ENCODE data around the gene CAND2.
A peak's percentile ranks its signal among the peaks of the same experiment; 100 is the strongest.

Gene CAND2

DNA sequence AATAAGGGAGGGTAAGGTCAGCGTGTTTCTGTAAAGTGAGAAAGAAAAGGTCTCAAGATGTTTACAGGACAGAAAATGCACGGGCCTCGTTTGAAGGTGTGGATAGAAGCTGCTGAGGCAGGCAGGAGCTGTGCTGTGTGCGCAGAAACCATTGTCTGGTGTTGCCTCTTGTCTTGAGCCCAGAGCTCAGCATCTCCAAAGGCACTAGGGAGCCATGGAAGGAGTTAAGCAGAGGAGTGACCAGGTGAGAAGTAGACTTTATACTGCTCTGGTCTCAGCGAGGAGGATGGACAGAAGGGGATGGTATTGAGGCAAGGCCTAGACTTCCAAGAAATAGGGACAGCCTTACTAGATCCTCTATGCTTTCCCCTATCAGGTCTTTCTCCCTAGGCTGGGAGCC is 13.0 kb downstream of the CAND2 start:
- H3K4me3 Mint-ChIP-seq, result peak overlapping the region; percentile 72
- H3K27me3 Mint-ChIP-seq, result no peaks in the 10 kb centered on the region
- no peaks in the 10 kb centered on the region for H3K9me3 Mint-ChIP-seq
- peaks cover 12% of the 10 kb centered on the region for H3K4me1 Mint-ChIP-seq
- no peaks in the 10 kb centered on the region for H3K36me3 Mint-ChIP-seq
- peak overlapping the region; percentile 68 for H3K27ac Mint-ChIP-seq

DNA sequence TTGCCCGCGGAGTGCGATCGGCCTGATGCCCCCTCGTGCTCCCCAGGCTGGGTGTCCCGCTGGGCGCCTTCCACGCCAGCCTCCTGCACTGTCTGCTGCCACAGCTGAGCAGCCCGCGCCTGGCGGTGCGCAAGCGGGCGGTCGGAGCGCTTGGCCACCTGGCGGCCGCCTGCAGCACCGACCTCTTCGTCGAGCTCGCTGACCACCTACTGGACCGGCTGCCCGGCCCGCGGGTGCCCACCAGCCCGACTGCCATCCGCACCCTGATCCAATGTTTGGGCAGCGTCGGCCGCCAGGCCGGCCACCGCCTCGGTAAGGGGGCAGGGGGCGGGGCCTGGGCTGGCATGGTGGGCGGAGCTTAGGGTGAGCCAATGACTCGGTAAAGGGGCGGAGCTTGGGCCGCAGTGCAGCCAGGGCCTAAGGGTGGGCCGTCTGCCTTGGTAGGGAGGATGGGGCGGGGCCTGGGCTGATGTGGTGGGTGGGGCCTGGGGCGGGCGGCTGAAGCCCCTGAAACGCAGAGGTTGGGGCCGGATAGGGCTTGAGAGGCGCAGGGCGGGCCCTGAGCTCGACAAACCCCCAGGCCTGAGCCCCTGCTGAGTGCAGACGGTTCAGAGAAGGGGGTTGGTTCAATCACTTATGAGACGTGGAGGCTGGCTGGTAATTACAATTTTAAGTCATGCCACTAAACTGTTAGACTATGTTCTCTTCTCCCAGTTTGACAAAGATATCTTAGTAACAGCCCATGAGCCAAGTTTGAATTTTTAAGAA is 13.7 kb downstream of the CAND2 start:
- Mint-ChIP-seq H3K27me3 (no peaks in the 10 kb centered on the region), H3K4me3 (peak overlapping the region; percentile 75), H3K27ac (no peak overlapping the region), H3K36me3 (peaks cover 1% of the 10 kb centered on the region), H3K4me1 (peaks cover 12% of the 10 kb centered on the region), H3K9me3 (no peaks in the 10 kb centered on the region)

GRCh38 chr3:12810961-12811360 is 14.5 kb downstream of the CAND2 start:
- no peaks in the 10 kb centered on the region for H3K27me3 Mint-ChIP-seq
- H3K9me3 Mint-ChIP-seq, result no peaks in the 10 kb centered on the region
- peak overlapping the region; percentile 21 for H3K27ac Mint-ChIP-seq
- peak overlapping the region; percentile 75 for H3K4me3 Mint-ChIP-seq
- peaks cover 1% of the 10 kb centered on the region for H3K36me3 Mint-ChIP-seq
- peaks cover 12% of the 10 kb centered on the region for H3K4me1 Mint-ChIP-seq

DNA sequence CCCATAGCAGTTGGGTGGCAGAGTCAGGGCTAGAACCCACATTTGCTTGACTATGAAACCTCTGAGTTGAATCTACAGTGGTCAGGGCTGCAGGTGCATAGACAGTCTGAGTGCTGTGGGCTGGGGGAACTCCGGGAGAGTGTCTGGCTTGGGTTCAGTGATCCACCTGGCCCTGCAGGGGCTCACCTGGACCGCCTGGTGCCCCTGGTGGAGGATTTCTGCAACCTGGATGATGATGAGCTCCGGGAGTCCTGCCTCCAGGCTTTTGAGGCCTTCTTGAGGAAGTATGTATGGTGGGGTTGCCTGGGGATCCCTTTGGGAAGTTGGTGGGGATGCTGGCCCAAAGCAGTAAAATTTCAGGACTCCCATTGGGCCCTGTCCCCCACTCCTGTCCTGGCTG is 16.3 kb downstream of the CAND2 start:
- Mint-ChIP-seq H3K9me3 (no peaks in the 10 kb centered on the region), H3K27ac (no peak overlapping the region), H3K4me1 (peaks cover 12% of the 10 kb centered on the region), H3K4me3 (no peak overlapping the region), H3K36me3 (peaks cover 1% of the 10 kb centered on the region), H3K27me3 (no peaks in the 10 kb centered on the region)

GRCh38 chr3:12813967-12814366 is 17.5 kb downstream of the CAND2 start:
- H3K27me3 Mint-ChIP-seq, result no peaks in the 10 kb centered on the region
- no peaks in the 10 kb centered on the region for H3K9me3 Mint-ChIP-seq
- peaks cover 1% of the 10 kb centered on the region for H3K36me3 Mint-ChIP-seq
- H3K4me3 Mint-ChIP-seq, result no peak overlapping the region
- no peak overlapping the region for H3K27ac Mint-ChIP-seq
- H3K4me1 Mint-ChIP-seq, result peaks cover 12% of the 10 kb centered on the region

DNA sequence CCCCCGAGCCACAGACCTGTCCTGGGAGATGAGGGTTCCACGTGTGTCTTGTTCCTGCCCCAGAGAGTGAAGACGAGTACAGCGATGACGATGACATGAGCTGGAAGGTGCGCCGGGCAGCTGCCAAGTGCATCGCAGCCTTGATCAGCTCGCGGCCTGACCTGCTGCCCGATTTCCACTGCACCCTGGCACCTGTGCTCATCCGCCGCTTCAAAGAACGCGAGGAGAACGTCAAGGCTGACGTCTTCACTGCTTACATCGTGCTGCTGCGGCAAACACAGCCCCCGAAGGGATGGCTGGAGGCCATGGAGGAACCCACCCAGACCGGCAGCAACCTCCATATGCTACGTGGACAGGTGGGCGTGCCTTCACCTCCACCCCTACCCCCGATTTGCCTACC is 18.6 kb downstream of the CAND2 start:
- Mint-ChIP-seq H3K4me1 (peaks cover 6% of the 10 kb centered on the region), H3K4me3 (no peak overlapping the region), H3K27me3 (no peaks in the 10 kb centered on the region), H3K36me3 (peaks cover 1% of the 10 kb centered on the region), H3K9me3 (no peaks in the 10 kb centered on the region), H3K27ac (no peak overlapping the region)

- no peaks in the 10 kb centered on the region for H3K27me3 Mint-ChIP-seq
- H3K4me3 Mint-ChIP-seq, result no peak overlapping the region
- no peaks in the 10 kb centered on the region for H3K9me3 Mint-ChIP-seq
- H3K36me3 Mint-ChIP-seq, result peaks cover 1% of the 10 kb centered on the region
- peaks cover 2% of the 10 kb centered on the region for H3K4me1 Mint-ChIP-seq
- H3K27ac Mint-ChIP-seq, result no peak overlapping the region
These were observed 19.2 kb downstream of the CAND2 start for GRCh38 chr3:12815719-12816118.

- H3K36me3 Mint-ChIP-seq, result peaks cover 1% of the 10 kb centered on the region
- no peak overlapping the region for H3K27ac Mint-ChIP-seq
- no peaks in the 10 kb centered on the region for H3K27me3 Mint-ChIP-seq
- no peak overlapping the region for H3K4me3 Mint-ChIP-seq
- no peaks in the 10 kb centered on the region for H3K9me3 Mint-ChIP-seq
- H3K4me1 Mint-ChIP-seq, result no peaks in the 10 kb centered on the region
These were observed 20.3 kb downstream of the CAND2 start for GRCh38 chr3:12816521-12817342.

- Mint-ChIP-seq H3K27ac (no peak overlapping the region), H3K27me3 (no peaks in the 10 kb centered on the region), H3K4me3 (no peak overlapping the region), H3K4me1 (no peaks in the 10 kb centered on the region), H3K36me3 (peaks cover 1% of the 10 kb centered on the region), H3K9me3 (no peaks in the 10 kb centered on the region)
These were observed 20.8 kb downstream of the CAND2 start for GRCh38 chr3:12817343-12817710.

DNA sequence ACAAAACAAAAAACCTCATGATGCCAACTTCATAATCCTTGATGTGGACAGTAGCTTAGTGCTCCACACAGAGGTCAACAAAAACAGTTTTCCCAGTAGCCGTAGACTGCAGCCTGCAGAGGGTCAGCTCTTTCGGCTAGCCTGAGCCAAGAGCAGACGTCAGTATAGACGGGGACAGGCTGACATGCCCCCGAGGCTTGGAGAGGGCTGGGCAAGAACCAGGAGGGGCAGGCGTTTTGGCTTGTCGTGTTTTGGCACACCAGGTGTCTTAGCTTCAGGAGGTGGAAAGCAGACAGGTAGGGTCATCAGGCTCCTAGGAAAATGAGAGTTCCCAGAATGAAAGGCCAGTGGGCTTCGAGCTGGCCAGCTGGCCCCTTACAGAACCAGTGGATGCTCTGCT is 21.8 kb downstream of the CAND2 start:
- H3K27ac Mint-ChIP-seq, result peak overlapping the region; percentile 35
- H3K4me1 Mint-ChIP-seq, result no peaks in the 10 kb centered on the region
- H3K36me3 Mint-ChIP-seq, result peaks cover 1% of the 10 kb centered on the region
- H3K9me3 Mint-ChIP-seq, result no peaks in the 10 kb centered on the region
- H3K4me3 Mint-ChIP-seq, result no peak overlapping the region
- no peaks in the 10 kb centered on the region for H3K27me3 Mint-ChIP-seq

DNA sequence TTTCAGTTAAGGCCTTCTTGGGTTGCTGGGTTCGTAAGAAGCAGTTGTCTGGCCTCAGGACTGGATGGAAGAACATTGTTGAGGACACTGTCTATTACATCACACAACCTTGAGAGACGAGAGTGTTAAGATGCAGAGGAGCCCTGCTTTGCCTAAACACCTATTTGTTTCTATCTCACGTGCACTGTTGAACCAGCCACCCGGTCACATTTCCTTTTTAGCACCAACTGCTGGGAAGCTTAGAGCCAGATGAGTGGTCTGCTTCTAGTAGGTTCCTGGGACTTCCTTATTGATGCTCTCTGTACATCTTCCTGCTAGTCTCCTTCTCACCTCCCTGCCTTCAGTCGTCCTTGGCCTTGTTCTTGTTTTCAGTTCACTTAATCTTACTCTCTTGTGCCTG is 22.3 kb downstream of the CAND2 start:
- H3K4me3 Mint-ChIP-seq, result no peak overlapping the region
- no peaks in the 10 kb centered on the region for H3K27me3 Mint-ChIP-seq

DNA sequence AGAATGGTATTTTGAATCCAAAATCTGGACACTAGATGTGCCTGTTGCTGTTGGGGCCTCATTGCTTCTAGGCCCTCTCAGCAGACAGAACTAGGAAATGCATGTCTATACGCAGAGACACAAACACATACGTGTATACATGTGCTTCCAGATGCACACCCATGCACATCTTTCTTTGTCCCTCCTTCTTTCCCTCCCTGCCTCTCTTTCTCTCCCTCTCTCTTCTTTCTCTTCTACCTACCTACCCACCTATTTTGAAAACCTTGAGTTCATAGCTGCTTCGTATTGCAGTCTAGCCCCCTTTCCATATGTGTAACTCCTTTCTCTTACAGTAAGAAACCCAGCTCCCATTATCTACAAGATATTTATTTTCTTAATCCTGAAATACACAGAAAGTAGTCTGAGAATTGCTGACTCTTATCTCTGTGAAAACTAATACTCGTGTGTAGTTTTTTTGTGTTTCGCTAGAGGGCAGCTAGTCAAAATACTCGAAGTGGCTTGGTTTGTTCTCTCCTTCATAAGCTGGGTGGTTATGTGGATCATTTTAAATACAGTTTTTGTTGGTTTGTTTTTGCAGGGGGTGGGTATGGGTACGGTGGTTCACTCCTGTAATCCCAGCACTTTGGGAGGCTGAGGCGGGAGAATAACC is 26.4 kb downstream of the CAND2 start:
- Mint-ChIP-seq H3K4me3 (no peak overlapping the region), H3K27me3 (no peaks in the 10 kb centered on the region), H3K36me3 (no peaks in the 10 kb centered on the region), H3K27ac (no peak overlapping the region), H3K9me3 (no peaks in the 10 kb centered on the region), H3K4me1 (no peaks in the 10 kb centered on the region)

More for the DNA sequence above, 22.3 kb downstream of the CAND2 start:
- H3K36me3 Mint-ChIP-seq, result peaks cover 1% of the 10 kb centered on the region
- H3K9me3 Mint-ChIP-seq, result no peaks in the 10 kb centered on the region
- H3K4me1 Mint-ChIP-seq, result no peaks in the 10 kb centered on the region
- no peak overlapping the region for H3K27ac Mint-ChIP-seq

- Mint-ChIP-seq H3K9me3 (no peaks in the 10 kb centered on the region), H3K27me3 (no peaks in the 10 kb centered on the region), H3K36me3 (no peaks in the 10 kb centered on the region), H3K4me3 (no peak overlapping the region), H3K27ac (no peak overlapping the region), H3K4me1 (no peaks in the 10 kb centered on the region)
These were observed 27.8 kb downstream of the CAND2 start for GRCh38 chr3:12824299-12824698.

DNA sequence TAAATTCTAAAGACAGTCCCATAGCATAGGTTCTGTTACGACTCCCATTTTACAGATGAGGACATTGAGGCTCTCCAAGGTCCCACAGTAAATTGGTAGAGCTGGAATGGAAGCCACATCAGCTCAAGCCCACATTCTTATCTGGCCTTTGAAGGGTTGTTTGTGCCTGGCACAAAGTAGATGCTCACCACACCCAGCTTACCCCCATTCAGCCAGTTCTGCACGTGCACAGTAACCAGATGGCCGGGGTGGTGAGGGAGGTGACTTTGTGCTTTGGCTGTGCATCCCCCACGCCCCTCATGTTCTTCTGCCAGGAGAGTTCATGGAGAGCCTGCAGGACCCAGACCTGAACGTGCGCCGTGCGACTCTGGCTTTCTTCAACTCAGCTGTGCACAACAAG is 28.7 kb downstream of the CAND2 start:
- H3K4me3 Mint-ChIP-seq, result no peak overlapping the region
- no peak overlapping the region for H3K27ac Mint-ChIP-seq
- H3K4me1 Mint-ChIP-seq, result no peaks in the 10 kb centered on the region
- H3K27me3 Mint-ChIP-seq, result no peaks in the 10 kb centered on the region
- H3K9me3 Mint-ChIP-seq, result no peaks in the 10 kb centered on the region
- peaks cover 2% of the 10 kb centered on the region for H3K36me3 Mint-ChIP-seq

DNA sequence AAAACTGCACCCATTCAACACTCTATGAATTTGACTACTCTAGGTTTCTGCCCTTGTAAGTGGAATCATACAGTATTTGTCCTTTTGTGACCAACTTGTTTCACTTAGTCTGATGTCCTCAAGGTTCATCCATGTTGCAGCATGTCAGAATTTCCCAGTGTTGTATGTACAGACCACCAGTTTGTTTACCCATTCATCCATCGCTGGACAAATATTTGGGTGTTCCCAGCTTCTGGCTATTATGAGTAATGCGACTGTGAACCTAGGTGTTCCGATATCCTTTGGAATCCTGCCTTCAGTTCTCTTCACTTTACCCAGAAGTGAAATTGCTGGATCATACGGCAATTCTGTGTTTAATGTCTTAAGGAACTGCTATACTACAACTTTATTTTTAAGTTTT is 32.3 kb downstream of the CAND2 start:
- Mint-ChIP-seq H3K36me3 (peaks cover 9% of the 10 kb centered on the region), H3K27ac (no peak overlapping the region), H3K4me3 (no peak overlapping the region)

GRCh38 chr3:12829404-12829803 is 32.9 kb downstream of the CAND2 start:
- no peak overlapping the region for H3K4me3 Mint-ChIP-seq
- no peak overlapping the region for H3K27ac Mint-ChIP-seq
- no peaks in the 10 kb centered on the region for H3K4me1 Mint-ChIP-seq
- no peaks in the 10 kb centered on the region for H3K9me3 Mint-ChIP-seq
- no peaks in the 10 kb centered on the region for H3K27me3 Mint-ChIP-seq
- peaks cover 11% of the 10 kb centered on the region for H3K36me3 Mint-ChIP-seq

More for the DNA sequence above, 32.3 kb downstream of the CAND2 start:
- Mint-ChIP-seq H3K4me1 (no peaks in the 10 kb centered on the region), H3K9me3 (no peaks in the 10 kb centered on the region), H3K27me3 (no peaks in the 10 kb centered on the region)

Measured in activated naive CD4-positive, alpha-beta T cell treated with anti-CD3 and anti-CD28 coated beads, Interleukin-2, amount 50 U/mL, for 24 hours (primary cell).